Heart right ventricle (tissue), 16 donors: ENCODE measurements around the gene SFT2D3. TPM values are rescaled to one million over a fixed set of nuclear protein-coding genes. Genes with fewer than 3 reads are reported as not detected.
A peak's percentile ranks its signal among the peaks of the same experiment; 100 is the strongest.

ENCODE experiments used
- ATAC-seq, 8 donors: fragments of 200-7000 bp; cut with Tn5 transposase; one replicate each; pipeline ENCODE4 v1.9.1; 2020; ENCODE audit warnings: mild to moderate bottlenecking in 8 of 8, moderate library complexity in 8 of 8, moderate number of reproducible peaks in 1 of 8
- DNase-seq, 2 donors: peaks; one replicate each; pipeline ENCODE4 v3.0.0-alpha.2; 2020
- H3K27ac ChIP-seq, 10 donors: fragments of 200-600 bp; sonication (generic) in 2 of 10; one replicate each; pipeline versions ENCODE4 v1.5.0 to v1.8.0; 2020 to 2022; ENCODE audit warnings: mild to moderate bottlenecking in 3 of 10
- H3K27me3 ChIP-seq, 7 donors: fragments of 200-600 bp; one replicate each; pipeline ENCODE4 v1.8.0; 2021 to 2022; ENCODE audit warnings: mild to moderate bottlenecking in 2 of 7
- H3K36me3 ChIP-seq, 9 donors: fragments of 200-600 bp; sonication (generic) in 1 of 9; one replicate each; pipeline versions ENCODE4 v1.5.0 to v1.8.0; 2020 to 2022; ENCODE audit warnings: mild to moderate bottlenecking in 2 of 9
- H3K4me1 ChIP-seq, 9 donors: fragments of 200-600 bp; sonication (generic) in 1 of 9; one replicate each; pipeline versions ENCODE4 v1.5.0 to v1.8.0; 2020 to 2022; ENCODE audit warnings: mild to moderate bottlenecking in 4 of 9
- H3K4me3 ChIP-seq, 10 donors: fragments of 200-600 bp; sonication (generic) in 2 of 10; one replicate each; pipeline versions ENCODE4 v1.5.0 to v1.8.0; 2020 to 2022; ENCODE audit warnings: mild to moderate bottlenecking in 7 of 10, moderate library complexity in 2 of 10
- H3K9me3 ChIP-seq, 11 donors: fragments of 200-600 bp in 10 of 11; sonication (generic) in 2 of 11; one replicate each; pipeline versions ENCODE4 v1.5.0 to v1.8.0; 2013 to 2022; ENCODE audit warnings: mild to moderate bottlenecking in 2 of 11, control low read depth in 1 of 11, moderate library complexity in 1 of 11
- WGBS, 2 donors: extraction: QIAGEN DNeasy Blood & Tissue Kit; methylation state at CpG; one replicate each; pipeline ENCODE4 v1.1.7; 2013; ENCODE audit warnings: inconsistent platforms in 1 of 2; 5-methylcytosine and 5-hydroxymethylcytosine counted together
- intact Hi-C, 10 donors: fragments of 100-400 bp; cut with DNase I; formaldehyde crosslinking; loops; one replicate each; pipeline versions ENCODE4 v1.11.1 to v1.14.2; 2022
- polyA plus RNA-seq, 2 donors: library from polyadenylated mRNA; stranded (reverse); fragments of 200-250 nt; gene quantifications; one replicate each; pipeline ENCODE4 v1.2.3, GENCODE V29; 2013
- total RNA-seq, 10 donors: library from RNA; stranded (reverse); fragmentation: NEBNext Ultra II Directional in 3 of 10; extraction: Animal tissue kit (Norgen Biotek cat#: 25700) in 3 of 10; gene quantifications; one replicate each; pipeline versions ENCODE4 v1.2.1 to v1.2.4, GENCODE V29; 2021 to 2023
- TF ChIP-seq, protein P1 (sequence below), 9 donors: fragments of 200-600 bp; sonication (generic) in 2 of 9; IDR thresholded peaks; one replicate each; pipeline versions ENCODE4 v1.5.0 to v1.8.0; 2021 to 2022; ENCODE audit warnings: antibody characterized with exemption in 9 of 9, mild to moderate bottlenecking in 5 of 9, moderate library complexity in 1 of 9
- donor health status: Arrhythmogenic right ventricular cardiomyopathy.
- donor health status: ischemic (EF 13 %, LVEDD 7.1; RV severe dilation, severe dysfunction).
- donor health status: healthy with polysubstance abuse.
- donor health status: DM: no; HTN: yes; CAD: no.
- donor health status: DM: no; HTN: no; CAD: no.
- donor health status: ischemic (EF 25% LVEDD 6.9; RV normal size, moderate dysfunction).
- donor health status: ischemic (EF 25% LVEDD 5.7; RV mildly dilated, moderate dysfunction).
- donor health status: healthy.
- donor health status: DM: yes; HTN: yes; CAD: no.
- donor health status: Ischemic cardiomyopathy.
- donor health status: ischemic (EF 35%, LVEDD 5.7; RV mildly dilated, moderate dysfunction).
- donor health status: nonischemic (EF 11% LVEDD 7.7; RV severe dilation, severe dysfunction).
- donor health status: DM: yes; HTN: yes; CAD: no.
- donor health status: PGD.
- donor health status: ischemic (EF 29% LVEDD 5.4; RV normal size, mild dysfunction).
- donor health status: nonischemic (EF 23%, LVEDD 6.1; RV moderate dilation, normal function).

Gene SFT2D3
- total and polyA plus RNA-seq, 12 donors = 2.2 to 5.6 (median 3.4) TPM

DNA sequence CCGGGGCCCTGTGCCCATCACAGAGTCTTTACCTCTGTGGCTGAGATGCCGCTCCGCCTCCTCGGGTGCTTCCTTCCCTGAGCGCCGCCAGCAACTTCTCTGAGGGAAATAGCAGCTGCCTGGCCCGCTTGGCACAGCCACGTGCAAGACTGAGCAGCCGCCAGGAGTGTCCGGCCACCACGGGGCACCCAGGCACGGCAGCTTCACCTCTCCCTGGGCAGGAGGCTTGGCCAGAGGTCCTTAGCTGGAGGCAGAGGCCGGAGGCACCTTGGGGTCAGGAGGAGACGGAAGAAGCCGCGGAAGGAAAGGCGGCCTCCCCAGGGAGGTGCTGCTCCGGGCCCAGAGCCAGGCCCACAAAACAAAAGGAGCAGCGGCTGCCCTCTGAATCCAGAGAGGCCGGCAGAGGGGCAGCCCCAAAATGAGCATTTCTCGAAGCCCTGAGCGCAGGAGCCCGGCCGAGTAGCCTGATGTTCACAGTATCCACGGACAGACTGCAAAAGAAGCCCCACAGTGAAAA is 20.0 kb upstream of the SFT2D3 start:
- TF ChIP-seq, protein P1, sequence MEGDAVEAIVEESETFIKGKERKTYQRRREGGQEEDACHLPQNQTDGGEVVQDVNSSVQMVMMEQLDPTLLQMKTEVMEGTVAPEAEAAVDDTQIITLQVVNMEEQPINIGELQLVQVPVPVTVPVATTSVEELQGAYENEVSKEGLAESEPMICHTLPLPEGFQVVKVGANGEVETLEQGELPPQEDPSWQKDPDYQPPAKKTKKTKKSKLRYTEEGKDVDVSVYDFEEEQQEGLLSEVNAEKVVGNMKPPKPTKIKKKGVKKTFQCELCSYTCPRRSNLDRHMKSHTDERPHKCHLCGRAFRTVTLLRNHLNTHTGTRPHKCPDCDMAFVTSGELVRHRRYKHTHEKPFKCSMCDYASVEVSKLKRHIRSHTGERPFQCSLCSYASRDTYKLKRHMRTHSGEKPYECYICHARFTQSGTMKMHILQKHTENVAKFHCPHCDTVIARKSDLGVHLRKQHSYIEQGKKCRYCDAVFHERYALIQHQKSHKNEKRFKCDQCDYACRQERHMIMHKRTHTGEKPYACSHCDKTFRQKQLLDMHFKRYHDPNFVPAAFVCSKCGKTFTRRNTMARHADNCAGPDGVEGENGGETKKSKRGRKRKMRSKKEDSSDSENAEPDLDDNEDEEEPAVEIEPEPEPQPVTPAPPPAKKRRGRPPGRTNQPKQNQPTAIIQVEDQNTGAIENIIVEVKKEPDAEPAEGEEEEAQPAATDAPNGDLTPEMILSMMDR (IDR thresholded peaks at IDR 0.05) = peak in 1 of 9 donors; percentile 14
- intact Hi-C loops = loop anchor here in 1 of 10 donors (5.0 kb wide), 1 partner anchor 79 kb away; no protein-coding TSS in a partner anchor

DNA sequence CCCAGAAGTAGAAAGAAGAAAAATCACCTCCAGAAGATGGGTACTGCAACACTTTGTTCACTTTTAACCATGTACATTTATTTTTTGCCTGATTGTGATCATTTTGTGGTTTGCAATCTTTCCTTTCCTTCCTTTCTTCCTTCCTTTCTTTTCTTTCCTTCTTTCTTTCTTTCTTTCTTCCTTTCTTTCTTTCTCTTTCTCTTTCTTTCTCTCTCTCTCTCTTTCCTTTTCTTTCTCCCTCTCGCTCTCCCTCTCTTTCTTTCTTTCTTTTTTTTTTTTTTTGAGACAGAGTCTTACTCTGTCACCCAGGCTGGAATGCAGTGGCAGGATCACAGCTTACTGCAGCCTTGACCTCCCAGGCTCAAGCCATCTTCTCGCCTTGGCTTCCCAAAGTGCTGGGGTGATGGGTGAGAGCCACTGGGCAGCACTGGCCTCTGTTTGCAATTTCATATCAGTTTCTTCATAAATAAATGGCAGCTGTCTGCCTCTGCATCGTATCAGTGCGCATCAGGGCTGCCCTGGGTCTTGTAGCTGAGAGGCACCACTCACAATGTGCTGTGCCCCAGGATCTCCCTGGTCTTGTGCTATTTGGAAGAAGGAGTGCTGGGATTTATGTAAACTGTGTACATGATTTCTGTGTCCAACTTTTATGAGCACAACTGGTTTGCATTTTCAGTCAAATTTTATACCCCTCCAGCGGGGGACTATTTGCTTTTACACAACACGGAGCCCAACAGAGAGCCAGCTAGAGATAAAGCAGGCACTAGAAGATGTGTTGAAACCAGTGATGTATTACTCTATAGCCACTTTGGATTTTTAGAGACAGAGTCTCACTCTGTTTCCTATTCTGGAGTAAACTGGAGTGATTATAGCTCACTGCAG is 19.1 kb upstream of the SFT2D3 start:
- H3K27ac ChIP-seq = peak overlapping the region in 8 of 10 donors; percentile 51 to 86 (median 76)
- TF ChIP-seq, protein P1 (IDR thresholded peaks at IDR 0.05) = no peak
- no peaks in the 10 kb centered on the region for H3K9me3 ChIP-seq
- H3K27me3 ChIP-seq = peaks cover 0 to 8% (median 0%) of the 10 kb centered on the region in 7 donors
- no peak for DNase-seq
- H3K4me1 ChIP-seq = peaks cover 4 to 67% (median 38%) of the 10 kb centered on the region in 9 donors
- H3K4me3 ChIP-seq = peak overlapping the region in 5 of 10 donors; percentile 49 to 61 (median 59)
- no peak for ATAC-seq
- no peaks in the 10 kb centered on the region for H3K36me3 ChIP-seq
- intact Hi-C loops = loop anchor here in 1 of 10 donors (5.0 kb wide), 1 partner anchor 80 kb away; no protein-coding TSS in a partner anchor
- 76 to 88% methylated on average over 6 of the region's 6 CpGs for WGBS, 2 donors

More for the DNA sequence above, 20.0 kb upstream of the SFT2D3 start:
- Histone ChIP-seq H3K36me3 (no peaks in the 10 kb centered on the region), H3K4me1 (peaks cover 11 to 76% (median 47%) of the 10 kb centered on the region in 9 donors), H3K4me3 (peak overlapping the region; percentile 36 to 61 (median 50)), H3K27me3 (peaks cover 0 to 17% (median 0%) of the 10 kb centered on the region in 7 donors), H3K27ac (peak overlapping the region; percentile 51 to 86 (median 76)), H3K9me3 (no peaks in the 10 kb centered on the region)
- WGBS, 2 donors = 37 to 46% methylated on average over 25 of the region's 25 CpGs
- ATAC-seq = peak; percentile 48 to 80 (median 69)
- peak; percentile 60 to 75 for DNase-seq

DNA sequence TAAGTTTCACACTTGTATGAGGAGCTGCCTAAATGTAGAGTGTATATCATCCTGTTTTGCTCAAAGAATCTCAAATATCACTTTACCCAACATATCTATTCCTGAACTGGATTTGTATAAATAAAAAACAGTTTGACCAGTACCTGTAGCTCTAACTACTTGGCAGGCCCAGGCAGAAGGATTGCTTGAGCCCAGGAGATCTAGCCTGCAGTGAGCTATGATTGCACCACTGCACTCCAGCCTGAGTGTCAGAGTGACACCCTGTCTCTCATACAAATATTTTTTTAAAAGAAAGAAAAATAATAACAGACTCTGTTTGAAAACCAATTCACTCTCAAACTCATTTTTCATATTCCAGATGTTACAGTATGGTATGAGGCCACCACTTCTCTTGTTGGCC is 18.2 kb upstream of the SFT2D3 start:
- ATAC-seq (no peak), DNase-seq (no peak)
- no peak overlapping the region for H3K4me3 ChIP-seq
- H3K36me3 ChIP-seq = no peaks in the 10 kb centered on the region
- peaks cover 0 to 63% (median 35%) of the 10 kb centered on the region in 9 donors for H3K4me1 ChIP-seq
- TF ChIP-seq, protein P1 (IDR thresholded peaks at IDR 0.05) = no peak
- peaks cover 0 to 6% (median 0%) of the 10 kb centered on the region in 7 donors for H3K27me3 ChIP-seq
- intact Hi-C loops = loop anchor here in 1 of 10 donors (5.0 kb wide), 1 partner anchor 81 kb away; no protein-coding TSS in a partner anchor
- H3K9me3 ChIP-seq = no peaks in the 10 kb centered on the region
- H3K27ac ChIP-seq = peak overlapping the region in 4 of 10 donors; percentile 42 to 86 (median 63)

DNA sequence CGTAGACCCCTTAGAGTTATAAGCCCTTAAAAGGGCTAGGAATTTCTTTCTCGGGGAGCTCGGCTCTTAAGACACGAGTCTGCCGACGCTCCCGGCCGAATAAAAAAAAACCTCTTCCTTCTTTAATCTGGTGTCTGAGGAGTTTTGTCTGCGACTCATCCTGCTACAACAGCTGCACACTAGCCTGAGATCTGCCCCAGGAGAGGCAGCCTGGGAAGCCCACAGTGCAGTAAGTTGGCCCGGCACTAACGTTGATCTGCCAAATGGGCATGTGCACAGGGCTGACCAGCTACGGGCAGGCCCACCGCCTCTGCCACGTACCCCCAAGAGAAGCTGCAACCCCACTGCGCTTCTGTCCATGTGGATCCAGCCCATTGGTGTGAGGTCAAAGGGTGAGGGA is 17.5 kb upstream of the SFT2D3 start:
- Histone ChIP-seq H3K9me3 (peaks cover 0 to 6% (median 0%) of the 10 kb centered on the region in 11 donors), H3K27me3 (peaks cover 0 to 6% (median 0%) of the 10 kb centered on the region in 7 donors), H3K27ac (peak overlapping the region in 5 of 10 donors; percentile 13 to 86 (median 47)), H3K4me3 (no peak overlapping the region), H3K36me3 (no peaks in the 10 kb centered on the region), H3K4me1 (peaks cover 0 to 63% (median 33%) of the 10 kb centered on the region in 9 donors)
- DNase-seq (no peak), ATAC-seq (peak in 5 of 8 donors; percentile 29 to 39 (median 31))
- intact Hi-C loops = loop anchor here in 1 of 10 donors (5.0 kb wide), 1 partner anchor 81 kb away; no protein-coding TSS in a partner anchor
- TF ChIP-seq, protein P1 (IDR thresholded peaks at IDR 0.05) = no peak
- WGBS, 2 donors = 42 to 65% methylated on average over 15 of the region's 15 CpGs
